OCI-LY3 (cell line): ENCODE data around the gene NR5A2.

Experiments used
- H2AFZ ChIP-seq: fragments of 200-600, 300-600 bp; shearing (Covaris generic); 2 replicates; pipeline ENCODE4 v1.6.0; 2014; ENCODE audit warnings: antibody characterized with exemption, low read depth, low read length
- H3K27ac ChIP-seq: fragments of 200-600, 300-600 bp; sonication (generic); 2 replicates; pipeline ENCODE4 v1.5.1; 2014; ENCODE audit warnings: mild to moderate bottlenecking, low read length, moderate library complexity, mixed read lengths
- H3K27me3 ChIP-seq: fragments of 200-600, 300-600 bp; sonication (generic); 2 replicates; pipeline ENCODE4 v1.6.1; 2014; ENCODE audit warnings: low read depth, low read length, mixed read lengths
- H3K36me3 ChIP-seq: fragments of 200-600, 300-600 bp; sonication (generic); replicated peaks from 2 replicates; pipeline ENCODE3; 2014; ENCODE audit warnings: low read depth, low read length, mixed read lengths
- H3K4me1 ChIP-seq: fragments of 300-600, 200-600 bp; sonication (generic); 2 replicates; pipeline ENCODE4 v1.6.1; 2014; ENCODE audit warnings: low read length, mixed read lengths
- H3K4me2 ChIP-seq: fragments of 200-600, 300-600 bp; sonication (generic); 2 replicates; pipeline ENCODE4 v1.6.1; 2014; ENCODE audit warnings: low read length, mixed read lengths
- H3K4me3 ChIP-seq: fragments of 300-600, 200-600 bp; sonication (generic); 2 replicates; pipeline ENCODE4 v1.5.1; 2014; ENCODE audit warnings: antibody characterized with exemption, mild to moderate bottlenecking, low read length, moderate library complexity
- H3K79me2 ChIP-seq: fragments of 300-600, 200-600 bp; shearing (Covaris generic); 2 replicates; pipeline ENCODE4 v1.6.1; 2014; ENCODE audit warnings: mild to moderate bottlenecking, low read length, mixed read lengths
- H3K9ac ChIP-seq: fragments of 300-600, 200-600 bp; shearing (Covaris generic); 2 replicates; pipeline ENCODE4 v1.6.0; 2014; ENCODE audit warnings: mild to moderate bottlenecking, low read length, moderate library complexity
- H3K9me3 ChIP-seq: fragments of 200-600, 300-600 bp; shearing (Covaris generic); 2 replicates; pipeline ENCODE4 v1.6.1; 2014; ENCODE audit warnings: low read length, mixed read lengths; ENCODE audit not compliant: insufficient read depth
- H4K20me1 ChIP-seq: fragments of 200-600, 300-600 bp; sonication (generic); 2 replicates; pipeline ENCODE4 v1.6.1; 2016; ENCODE audit warnings: low read length, mixed read lengths; ENCODE audit not compliant: insufficient read depth
- CTCF ChIP-seq: fragments of 200-600, 300-600 bp; sonication (generic); IDR thresholded peaks from 2 replicates; pipeline ENCODE4 v1.5.1; 2014; ENCODE audit warnings: antibody characterized with exemption, low read length, low read depth
- EZH2phosphoT487 ChIP-seq: fragments of 200-600 bp; shearing (Covaris generic); IDR thresholded peaks from 2 replicates; pipeline ENCODE4 v1.6.1; 2018; ENCODE audit warnings: antibody characterized with exemption, mixed run types, low read depth

The NR5A2 gene

GRCh38 chr1:200096774-200097173, 69.3 kb downstream of the NR5A2 start:
- Histone ChIP-seq H3K4me2 (no peak overlapping the region), H3K36me3 (no peaks in the 10 kb centered on the region), H3K9ac (no peak overlapping the region), H3K4me1 (no peaks in the 10 kb centered on the region), H3K79me2 (no peaks in the 10 kb centered on the region), H3K27ac (no peak overlapping the region), H2AFZ (no peak overlapping the region), H4K20me1 (no peaks in the 10 kb centered on the region), H3K9me3 (no peaks in the 10 kb centered on the region), H3K4me3 (no peak overlapping the region), H3K27me3 (peaks cover 35% of the 10 kb centered on the region)
- TF ChIP-seq CTCF (no peak), EZH2phosphoT487 (no peak)

- H3K27ac ChIP-seq, result no peak overlapping the region
- no peaks in the 10 kb centered on the region for H3K9me3 ChIP-seq
- TF ChIP-seq CTCF, result no peak
- peaks cover 31% of the 10 kb centered on the region for H3K27me3 ChIP-seq
- H2AFZ ChIP-seq, result no peak overlapping the region
- H3K4me2 ChIP-seq, result no peak overlapping the region
- no peaks in the 10 kb centered on the region for H4K20me1 ChIP-seq
- H3K36me3 ChIP-seq, result no peaks in the 10 kb centered on the region
- H3K4me3 ChIP-seq, result no peak overlapping the region
- no peak overlapping the region for H3K9ac ChIP-seq
- H3K79me2 ChIP-seq, result no peaks in the 10 kb centered on the region
- no peaks in the 10 kb centered on the region for H3K4me1 ChIP-seq
These were observed 71.5 kb downstream of the NR5A2 start for GRCh38 chr1:200099040-200099439.

- Histone ChIP-seq H3K9me3 (no peaks in the 10 kb centered on the region), H4K20me1 (no peaks in the 10 kb centered on the region), H3K36me3 (no peaks in the 10 kb centered on the region), H3K9ac (no peak overlapping the region), H3K4me2 (no peak overlapping the region), H3K27me3 (peaks cover 21% of the 10 kb centered on the region), H2AFZ (no peak overlapping the region), H3K4me3 (no peak overlapping the region), H3K79me2 (no peaks in the 10 kb centered on the region), H3K4me1 (no peaks in the 10 kb centered on the region), H3K27ac (no peak overlapping the region)
- TF ChIP-seq EZH2phosphoT487 (no peak), CTCF (no peak)
These were observed 76.6 kb downstream of the NR5A2 start for GRCh38 chr1:200103966-200104583.

GRCh38 chr1:200107004-200107470, 79.5 kb downstream of the NR5A2 start:
- Histone ChIP-seq H3K79me2 (no peaks in the 10 kb centered on the region), H3K27me3 (peaks cover 24% of the 10 kb centered on the region), H3K9me3 (no peaks in the 10 kb centered on the region), H3K36me3 (no peaks in the 10 kb centered on the region), H3K4me2 (no peak overlapping the region), H2AFZ (no peak overlapping the region), H4K20me1 (no peaks in the 10 kb centered on the region), H3K4me1 (no peaks in the 10 kb centered on the region), H3K27ac (no peak overlapping the region), H3K9ac (no peak overlapping the region), H3K4me3 (no peak overlapping the region)
- no peak for TF ChIP-seq EZH2phosphoT487
- TF ChIP-seq CTCF, result no peak
